Measurements from ENCODE around the gene SPTSSB.
A peak's percentile ranks its signal among the peaks of the same experiment; 100 is the strongest.

The SPTSSB gene

DNA sequence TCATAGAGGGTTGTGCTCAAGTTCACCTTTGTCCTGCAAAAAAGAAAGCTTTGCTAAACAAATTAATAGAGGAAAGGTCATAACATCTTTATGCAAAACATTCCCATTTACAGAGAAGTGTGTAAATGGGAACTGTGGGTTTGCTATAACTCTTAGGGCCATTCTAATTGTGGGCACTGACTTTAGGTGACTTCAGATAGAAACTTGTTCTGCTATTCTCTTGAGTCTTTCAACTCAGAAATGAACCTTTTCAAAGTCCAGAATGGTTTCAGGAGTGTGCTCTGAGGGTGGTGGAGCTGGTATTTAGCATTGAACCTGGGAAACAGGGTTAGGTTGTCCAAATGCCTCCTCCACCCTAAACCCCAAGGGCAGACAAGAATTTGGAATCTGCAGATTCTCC is 34.0 kb downstream of the SPTSSB start:
- DNase-seq, result peak; percentile 28 to 57

DNA sequence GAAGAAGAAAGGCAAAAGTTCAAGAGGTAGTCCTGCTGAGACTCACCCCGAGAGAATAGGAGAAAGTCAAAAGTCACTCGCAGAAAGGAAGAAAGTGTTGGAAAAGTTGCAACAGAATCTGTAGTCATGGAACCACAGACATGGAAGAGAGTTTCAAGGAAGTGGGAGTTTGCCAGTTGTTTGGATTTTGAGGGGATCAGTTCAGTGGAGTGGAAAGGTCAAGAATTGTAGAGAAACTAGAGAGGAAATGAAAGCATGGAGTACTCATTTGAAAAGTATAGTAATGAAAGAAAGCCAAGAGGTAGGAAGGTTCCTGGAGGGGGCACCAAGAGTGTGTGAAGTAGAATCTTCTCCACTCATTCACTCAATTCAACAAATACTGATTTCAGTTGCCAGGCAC is 34.7 kb downstream of the SPTSSB start:
- DNase-seq, result no peak

DNA sequence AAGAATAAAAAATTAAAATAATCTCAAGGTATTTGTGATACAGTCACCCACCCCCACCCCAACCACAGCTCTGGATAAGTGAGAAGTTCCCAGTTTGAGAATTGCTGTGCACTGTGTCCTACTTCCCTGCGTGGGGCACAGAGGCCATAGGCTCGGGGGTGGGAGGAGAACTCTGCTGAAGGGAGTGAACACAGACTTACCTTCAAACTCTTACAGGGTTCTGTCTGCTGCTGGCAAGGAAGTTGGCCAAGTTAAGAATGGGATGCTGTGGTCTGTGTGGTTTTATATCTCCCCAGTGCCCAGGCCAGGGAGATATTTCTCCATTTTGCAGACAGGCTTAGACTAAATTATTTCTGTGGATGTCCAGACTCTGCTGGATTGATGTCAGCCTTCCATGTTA is 37.6 kb downstream of the SPTSSB start:
- no peak for DNase-seq

DNA sequence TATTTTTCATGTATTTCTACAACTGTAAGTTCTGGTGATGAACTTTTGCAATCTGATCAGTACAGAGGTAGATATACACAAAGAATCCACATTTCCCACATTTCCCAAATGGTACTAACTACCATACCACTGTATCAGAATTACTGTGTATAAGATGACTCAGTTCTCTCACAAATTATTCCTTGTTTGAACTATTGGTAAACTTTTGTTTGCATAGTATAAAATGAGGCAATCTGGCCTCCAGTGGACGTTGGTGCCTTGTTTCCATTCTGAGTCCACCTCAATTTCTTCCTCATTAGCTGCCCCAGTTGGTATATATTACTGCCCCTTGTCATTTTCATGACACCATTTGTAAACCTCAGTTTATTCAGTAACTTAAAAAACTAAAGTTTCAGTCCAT is 38.5 kb downstream of the SPTSSB start:
- no peak for DNase-seq

DNA sequence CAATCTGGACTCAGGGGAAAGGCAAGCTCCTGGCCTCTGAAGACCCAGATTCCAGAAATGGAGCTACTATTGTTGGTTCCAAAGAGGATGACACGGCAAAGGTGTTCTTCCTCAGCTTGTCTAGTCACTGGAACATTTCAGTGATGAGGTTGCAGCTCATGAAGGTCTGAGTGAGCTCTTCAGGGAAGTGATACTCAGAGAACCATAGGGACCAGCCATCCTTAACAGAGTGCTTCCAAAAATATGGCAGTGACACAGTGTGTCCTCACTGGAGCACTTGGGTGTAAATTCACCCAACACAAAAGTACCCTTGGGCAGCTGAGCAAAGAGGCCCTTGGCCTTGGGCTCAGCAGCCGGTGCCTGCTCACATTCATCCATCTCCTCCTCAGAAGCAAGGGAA is 46.3 kb downstream of the SPTSSB start:
- DNase-seq, result no peak

DNA sequence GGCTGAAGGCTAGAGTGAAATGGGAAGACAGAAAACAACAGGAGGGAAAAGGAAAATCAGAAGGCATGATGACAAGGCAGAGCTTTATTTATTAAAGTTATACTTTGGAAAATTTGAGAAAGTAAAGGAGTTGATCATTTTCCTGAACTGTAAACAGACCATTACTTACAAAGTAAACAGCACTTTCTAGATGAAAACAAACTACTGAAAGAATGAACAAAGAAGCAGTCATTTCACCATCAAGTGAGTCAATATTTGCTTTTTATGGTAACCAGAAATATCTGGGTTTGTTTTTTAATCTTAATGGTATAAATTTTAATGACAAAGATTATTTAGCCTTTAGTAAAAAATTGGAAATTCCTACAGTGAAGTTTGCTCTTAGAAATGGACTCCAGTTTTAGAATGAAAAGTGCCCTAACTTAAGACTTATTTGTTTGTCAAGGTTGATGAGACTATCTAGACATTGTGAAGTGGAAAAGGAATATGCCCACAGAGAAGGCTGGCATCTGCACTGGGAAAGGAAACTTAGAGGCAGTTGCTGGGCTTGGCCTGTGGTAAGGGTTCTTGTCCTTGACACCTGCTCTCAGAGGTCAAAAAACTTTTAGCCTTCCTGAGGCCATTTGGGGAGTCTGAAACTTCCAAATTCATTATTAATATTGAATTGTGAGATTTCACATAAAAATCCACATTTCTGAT is 47.2 kb downstream of the SPTSSB start:
- DNase-seq, result no peak

DNA sequence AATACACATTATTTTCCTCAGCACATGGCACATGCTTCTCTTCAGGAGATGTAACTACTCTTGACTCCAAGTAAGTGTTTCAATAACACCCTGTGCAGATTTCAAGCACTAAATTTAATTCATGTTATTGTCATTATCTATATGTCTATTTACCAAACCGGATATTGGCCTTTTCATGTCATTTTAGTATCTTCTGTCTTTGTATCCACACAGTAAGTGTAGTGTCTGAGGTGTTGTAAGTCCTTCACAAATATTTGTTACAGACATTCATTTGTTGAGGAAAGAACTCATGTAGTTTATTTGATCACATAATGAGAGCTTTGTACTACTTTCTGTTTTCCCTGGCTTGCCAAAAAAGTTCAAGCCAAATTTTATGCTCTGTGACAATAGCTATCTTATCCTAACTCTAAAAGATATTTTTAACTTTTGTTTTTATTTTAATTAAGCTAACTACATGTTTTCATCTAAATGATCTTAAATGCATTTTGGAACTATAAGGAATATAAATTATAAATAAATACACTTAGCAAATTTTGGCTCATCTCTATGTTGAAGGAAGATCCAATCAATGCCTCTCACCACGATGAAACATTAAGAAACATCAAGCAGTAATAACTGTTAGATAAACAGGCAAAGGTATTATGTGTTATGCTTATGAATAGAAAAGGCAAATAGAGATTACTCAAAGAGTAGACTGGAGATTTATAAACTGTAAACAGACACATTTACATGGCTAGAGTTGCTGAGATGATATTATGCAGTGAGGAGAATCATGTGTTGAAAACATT is 48.3 kb downstream of the SPTSSB start:
- DNase-seq, result no peak

DNA sequence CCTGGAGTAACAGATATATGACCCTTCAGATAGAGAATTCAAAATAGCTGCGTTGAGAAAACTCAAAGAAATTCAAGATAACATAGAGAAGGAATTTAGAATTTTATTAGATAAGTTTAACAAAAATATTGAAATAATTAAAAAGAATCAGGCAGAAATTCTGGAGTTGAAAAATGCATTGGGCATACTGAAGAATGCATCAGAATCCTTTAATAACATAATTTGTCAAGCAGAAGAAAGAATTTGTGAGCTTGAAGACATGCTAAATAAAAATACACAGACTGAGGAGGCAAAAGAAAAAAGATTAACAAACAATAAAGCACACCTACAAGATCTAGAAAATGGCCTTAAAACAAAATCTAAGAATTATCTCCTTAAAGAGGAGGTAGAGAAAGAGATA is 50.5 kb downstream of the SPTSSB start:
- no peak for DNase-seq

DNA sequence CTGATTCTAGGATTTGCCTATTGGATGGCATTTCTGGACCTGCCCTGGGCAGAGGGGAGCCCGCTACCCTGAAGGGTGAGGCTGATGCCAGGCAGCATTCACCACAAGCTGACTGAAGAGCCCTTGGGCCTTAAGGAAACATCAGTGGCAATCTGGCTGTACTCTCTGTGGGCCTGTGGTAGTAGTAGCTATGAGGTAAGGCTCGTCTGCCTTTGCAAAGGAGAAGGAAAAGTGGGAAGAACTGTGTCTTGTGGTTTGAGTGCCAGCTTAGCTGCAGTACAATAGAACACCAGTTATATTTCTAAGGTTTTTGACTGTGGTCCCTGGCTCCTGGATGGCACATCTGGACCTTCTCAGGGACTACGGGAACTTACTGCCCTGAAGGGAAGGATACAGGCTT is 51.5 kb downstream of the SPTSSB start:
- no peak for DNase-seq

DNA sequence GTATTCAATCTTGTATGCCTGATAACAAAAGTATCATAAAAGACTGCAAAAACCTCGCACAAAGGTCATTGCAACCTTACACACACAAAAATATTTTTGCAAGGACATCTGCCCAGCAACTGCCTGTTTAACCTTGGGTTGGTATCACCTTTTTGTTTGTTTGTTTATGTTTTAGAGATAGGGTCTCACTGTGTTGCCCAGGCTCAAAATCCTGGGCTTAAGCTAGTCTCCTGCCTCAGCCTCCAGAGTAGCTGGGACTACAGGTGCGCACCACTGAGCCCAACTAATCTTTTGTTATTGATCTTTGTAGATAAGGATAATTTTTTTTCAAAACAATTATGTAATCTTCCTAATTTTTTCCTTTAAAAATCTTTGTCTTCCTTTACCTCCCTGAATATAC is 54.2 kb downstream of the SPTSSB start:
- no peak for DNase-seq

DNA sequence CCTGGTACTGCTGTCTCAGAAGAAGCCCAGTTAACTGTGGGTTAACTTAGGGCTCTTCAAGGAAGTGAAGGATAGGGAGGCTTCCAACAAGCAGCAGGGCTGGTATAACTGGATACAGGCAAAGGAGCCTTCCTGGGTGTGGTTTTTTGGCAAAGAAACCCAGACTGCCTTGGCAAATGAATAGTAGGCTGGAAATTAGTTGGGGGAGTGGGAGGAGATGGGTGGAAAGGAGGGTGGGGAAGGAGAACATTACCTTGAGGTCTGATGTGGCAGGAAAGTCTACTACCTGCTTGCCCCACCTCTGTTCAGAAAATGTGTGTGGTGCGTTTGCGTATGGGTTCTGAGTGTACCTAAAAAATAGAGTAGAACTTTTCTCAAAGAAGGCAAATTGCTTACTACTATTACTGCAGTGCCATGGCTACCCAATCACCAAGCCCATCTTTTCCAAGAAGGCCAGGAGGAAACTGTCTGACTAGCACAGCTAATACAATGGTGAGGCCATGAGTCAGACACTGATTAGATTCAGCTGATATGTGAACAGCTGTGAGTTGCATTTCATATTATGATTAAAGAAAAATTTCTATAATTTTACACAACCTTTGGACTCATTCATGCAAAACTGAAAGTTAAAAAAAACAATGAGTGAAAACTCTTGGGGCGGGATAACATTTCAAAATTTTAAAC is 55.2 kb downstream of the SPTSSB start:
- no peak for DNase-seq

DNA sequence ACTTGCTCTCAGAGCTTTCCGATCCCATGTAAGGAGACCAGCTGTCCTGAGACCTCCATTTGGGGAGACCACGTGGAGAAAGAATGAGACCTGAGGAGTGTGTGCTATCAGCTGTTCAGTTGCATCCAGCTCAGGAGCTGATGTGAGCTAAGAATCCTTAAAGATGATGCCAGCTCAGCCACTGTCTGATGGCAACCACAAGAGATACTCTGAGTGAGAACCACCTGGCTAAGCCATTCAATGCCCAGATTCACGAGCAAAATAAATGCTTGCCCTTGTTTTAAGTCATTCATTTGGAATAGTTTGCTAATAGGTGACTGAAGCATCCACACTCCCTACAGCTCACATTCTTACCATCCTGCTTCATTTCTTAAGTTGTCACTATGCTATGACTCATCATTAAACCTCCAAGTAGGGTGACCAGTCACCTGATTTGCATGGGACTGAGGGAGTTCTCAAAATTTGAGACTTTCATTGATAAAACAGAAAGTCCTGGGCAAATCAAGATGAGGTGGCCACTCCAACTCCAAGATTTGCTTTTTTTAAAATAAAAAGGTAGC is 56.4 kb downstream of the SPTSSB start:
- DNase-seq, result no peak

DNA sequence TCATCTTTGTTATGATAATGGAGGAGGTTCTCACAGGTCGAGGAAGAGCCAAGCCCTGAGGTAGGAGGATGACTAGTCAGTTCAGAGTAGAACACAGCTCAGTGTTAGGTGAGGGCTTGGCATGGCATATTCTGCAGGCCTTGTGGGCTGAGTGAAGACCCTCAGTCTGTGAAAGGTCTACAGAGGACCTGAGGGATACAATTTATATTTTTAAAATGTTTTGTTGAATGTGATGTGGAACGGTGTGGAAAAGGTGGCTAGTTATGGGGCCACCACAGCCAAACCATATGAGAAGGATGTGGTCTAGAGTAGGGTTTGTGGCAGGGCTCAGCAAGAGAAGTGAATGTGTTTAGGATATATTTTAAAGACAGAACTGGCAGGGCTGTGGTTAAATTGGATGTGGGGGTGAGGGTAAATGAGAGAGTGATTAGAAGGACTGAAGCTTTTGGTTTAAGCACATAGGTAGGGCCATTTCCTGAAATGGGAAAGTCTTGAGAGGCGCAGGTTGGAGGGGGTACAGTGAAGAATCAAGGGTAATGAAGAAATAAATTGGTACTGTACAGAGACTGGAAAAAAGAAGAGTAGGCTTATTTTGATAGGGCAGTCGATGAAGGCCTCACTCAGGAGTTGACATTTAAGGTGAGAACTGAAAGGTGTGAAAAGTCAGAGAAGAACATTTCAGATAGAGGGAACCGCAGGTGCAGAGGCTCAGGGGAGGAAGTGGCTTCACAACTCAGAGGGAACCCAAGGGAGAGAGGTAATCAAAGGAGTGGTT is 60.5 kb downstream of the SPTSSB start:
- no peak for DNase-seq

DNA sequence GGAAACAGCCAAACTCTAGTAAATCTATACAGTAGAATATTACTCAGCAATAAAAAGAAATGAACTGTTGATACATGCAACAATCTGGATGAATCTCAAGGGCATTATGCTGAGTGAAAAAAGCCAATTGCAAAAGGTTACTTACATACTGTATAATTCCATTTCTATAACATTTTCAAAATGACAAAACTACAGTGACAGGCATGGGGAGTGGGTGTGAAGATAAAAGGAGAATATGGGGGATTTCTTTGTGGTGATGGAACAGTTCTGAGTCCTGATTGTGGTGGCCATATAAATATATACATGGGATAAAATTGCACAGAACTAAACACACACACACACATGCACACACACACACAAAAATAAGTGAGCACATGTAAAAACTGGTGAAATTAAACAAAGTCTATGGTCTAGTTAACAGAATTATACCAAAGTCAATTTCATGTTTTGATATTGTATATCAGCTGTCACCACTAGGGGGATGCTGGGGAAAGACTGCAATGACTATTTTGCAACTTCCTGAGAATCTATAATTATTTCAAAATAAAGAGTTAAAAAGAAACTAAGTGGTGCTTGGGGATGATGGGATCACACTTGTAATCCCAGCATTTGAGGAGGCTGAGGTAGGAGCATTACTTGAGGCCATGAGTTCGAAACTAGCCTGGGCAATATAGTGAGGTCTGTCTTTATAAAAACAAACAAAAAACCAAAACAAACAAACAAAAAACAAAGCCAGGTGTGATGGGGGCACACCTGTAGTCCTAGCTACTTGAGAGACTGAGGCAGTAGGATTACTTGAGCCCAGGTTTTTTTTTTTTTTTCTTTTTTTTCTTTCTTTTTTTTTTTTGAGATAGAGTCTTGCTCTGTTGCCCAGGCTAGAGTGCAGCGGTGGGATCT is 66.0 kb downstream of the SPTSSB start:
- DNase-seq, result peak in 1 of 2 experiments; percentile 28

DNA sequence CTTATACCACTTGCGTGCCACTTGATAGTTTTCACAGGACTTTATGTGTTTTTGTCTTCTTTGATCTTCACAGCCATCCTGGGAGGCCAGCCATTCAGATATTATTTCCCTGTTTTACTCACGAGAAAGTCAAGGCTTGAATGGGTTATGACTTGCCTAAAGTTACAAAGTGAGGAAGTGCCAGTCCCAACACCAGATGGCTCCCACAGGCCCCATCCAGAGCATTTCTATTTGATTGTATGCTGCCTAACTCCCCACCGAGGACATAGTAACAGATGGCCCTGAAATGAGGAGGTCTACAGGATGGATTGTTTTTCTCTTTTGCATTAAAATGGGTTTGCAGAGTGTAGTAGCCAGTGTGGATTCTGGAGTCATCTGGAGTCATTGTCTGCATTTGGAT is 74.5 kb downstream of the SPTSSB start:
- DNase-seq, result no peak

DNA sequence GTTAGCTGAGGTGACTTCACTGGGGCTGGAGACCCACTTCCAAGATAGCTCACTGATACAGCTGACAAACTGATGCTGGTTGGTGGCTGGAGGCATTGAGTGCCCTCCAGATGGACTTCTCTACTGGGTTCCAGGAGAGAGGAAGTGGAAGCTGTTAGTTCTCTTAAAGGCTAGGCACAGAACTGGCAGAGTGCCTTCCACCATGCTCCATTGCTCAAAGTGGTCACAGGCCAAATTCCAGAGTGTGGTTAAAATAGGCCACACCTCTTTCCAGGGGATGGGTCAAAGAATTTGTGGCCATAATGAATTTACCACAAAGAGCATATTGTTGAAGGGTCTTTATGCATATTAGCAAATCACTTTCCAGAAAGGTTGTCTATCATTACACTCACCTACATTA is 76.0 kb downstream of the SPTSSB start:
- no peak for DNase-seq
